SIG-M5 treated with dmso at 0.1 percent for 504 hours (cell line): ENCODE measurements around the gene NME8.
A peak's percentile ranks its signal among the peaks of the same experiment; 100 is the strongest.

Source experiments
- DNase-seq: peaks from one replicate; lab custom pipeline; 2025; ENCODE audit not compliant: unreplicated experiment; lab: John Stamatoyannopoulos, UW

The NME8 gene

GRCh38 chr7:37899712-37900247 is 51.4 kb downstream of the NME8 start:
- no peak for DNase-seq

- DNase-seq: peak; percentile 67
Measured at GRCh38 chr7:37901236-37901827, 52.9 kb downstream of the NME8 start.

DNA sequence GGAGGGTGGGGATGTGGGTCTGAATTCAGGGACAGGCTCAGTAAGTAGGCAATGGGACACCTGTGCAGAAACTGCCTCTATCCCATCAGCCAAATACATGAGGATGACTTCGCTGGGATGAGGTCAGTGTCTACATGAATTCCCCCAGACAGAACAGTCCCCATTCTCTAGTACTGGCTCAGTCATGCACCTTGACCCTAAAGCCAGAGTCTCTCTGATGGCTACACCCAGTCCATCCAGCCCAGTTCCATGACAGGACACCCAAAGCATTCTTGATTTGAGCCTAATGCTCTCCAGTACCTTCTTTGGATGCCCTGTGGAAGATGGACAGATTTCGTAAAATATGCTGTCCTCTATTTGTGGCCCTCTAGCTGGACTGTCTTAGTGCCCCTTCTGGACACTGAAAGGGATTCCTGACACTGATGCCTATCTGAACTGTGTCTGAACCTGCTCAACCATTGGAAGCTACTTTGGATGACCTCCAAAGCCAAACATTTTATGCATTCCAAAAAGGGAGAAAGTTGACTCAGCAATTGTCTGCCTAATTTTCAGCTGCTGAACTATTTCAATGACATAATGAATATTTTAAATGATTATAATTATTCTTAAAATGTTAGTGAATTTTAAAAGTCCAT is 53.6 kb downstream of the NME8 start:
- DNase-seq: no peak

DNA sequence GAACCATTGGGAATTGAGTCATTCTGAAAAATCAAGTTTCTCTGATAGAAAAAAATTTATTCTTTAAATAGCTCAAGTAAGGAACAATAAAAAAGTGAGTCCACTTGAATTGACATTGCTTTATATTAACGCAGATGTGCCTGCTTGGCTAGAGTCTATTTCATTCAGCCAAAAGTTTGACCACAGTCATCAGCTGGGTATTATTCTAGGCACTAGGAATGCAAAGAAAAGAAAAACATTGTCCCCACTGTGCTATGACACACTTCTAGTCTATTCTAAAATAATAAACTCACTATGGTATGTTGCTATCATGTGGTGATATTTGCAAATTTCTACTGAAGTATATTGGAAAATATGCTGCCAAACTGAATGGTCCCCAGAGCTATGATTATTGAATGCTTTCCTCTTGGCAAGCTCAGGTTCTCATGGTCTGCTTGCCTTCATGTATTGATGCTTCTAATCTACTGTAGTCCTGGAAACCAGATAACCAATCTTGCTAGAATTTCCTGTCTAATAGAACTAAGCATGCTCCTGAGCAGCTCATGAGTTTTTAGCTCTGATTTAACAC is 59.9 kb downstream of the NME8 start:
- DNase-seq: no peak

DNA sequence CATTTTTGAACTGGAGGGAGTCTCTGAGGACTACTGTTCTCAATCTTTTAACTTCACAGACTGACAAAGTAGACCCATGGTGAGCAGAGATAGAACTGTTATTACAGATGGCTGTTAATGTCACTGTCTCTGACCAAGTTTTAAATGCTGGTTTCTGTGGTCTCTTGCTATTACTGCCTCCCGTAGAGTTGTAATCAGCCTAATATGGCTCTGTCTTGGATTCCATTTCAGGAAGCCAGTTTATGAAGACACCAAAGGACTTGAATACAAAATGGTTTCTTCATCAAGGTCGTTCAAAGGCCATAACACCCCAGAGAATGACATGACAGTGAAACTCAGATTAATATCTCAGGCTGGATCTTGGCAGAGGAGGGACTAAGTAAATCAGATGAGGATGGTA is 64.4 kb downstream of the NME8 start:
- DNase-seq: no peak

- DNase-seq: peak; percentile 59
Measured at GRCh38 chr7:37915438-37915837, 67.0 kb downstream of the NME8 start.

GRCh38 chr7:37916017-37916672 is 67.7 kb downstream of the NME8 start:
- no peak for DNase-seq

GRCh38 chr7:37916673-37917660 is 68.6 kb downstream of the NME8 start, which contains the start of gene SFRP4:
TSS of gene SFRP4 (minus strand) at chr7:37916817. CDS start at chr7:37916537, 280 bp downstream.
- peak; percentile 56 for DNase-seq

DNA sequence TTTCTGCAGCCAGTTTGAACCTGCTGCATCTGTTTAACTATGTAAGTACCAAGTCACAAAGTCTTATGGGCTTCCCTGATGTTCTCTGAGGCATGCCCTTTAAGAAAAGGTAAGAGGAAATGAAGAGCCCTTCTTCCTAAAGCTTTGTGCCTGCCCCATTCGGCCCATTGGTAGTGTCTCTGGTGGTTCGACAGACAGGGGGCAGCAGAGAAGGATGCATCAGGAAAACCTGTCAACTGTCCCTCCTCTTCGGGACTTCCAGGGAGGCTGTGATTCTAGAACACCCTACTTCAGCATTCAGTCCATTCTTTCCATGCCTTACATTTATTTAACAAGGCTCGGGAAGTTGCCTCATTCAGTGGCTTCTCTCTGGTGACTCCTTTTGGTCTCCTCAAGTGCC is 70.1 kb downstream of the NME8 start:
- DNase-seq: no peak

DNA sequence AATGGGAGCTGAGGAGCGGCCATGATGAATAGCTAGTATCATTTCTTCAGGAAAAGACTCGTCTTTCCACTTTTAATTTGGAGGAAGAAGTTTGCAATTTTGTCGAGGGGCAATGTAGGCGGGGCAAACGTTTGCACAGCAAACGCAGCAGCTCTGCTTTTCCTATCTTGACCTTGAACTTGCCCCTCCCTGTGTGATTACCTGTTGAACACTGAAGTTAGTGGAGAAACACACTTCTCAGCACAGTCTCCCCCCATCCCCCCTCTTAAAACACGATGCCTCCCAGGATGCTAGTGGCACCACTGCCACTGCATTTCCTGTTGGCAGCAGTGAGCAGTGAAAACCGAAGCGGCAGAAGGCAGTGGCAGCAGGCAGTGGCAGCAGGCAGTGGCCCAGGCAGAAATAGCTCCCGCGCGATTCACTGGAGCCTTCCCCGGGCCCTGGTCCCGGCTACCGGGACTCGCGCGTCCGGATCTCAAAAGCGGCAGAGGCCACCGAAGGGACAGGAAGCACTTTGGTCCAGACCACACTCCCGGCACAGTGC is 72.0 kb downstream of the NME8 start, which contains the start of gene EPDR1:
Gene EPDR1 (plus strand): TSS at position 336 of the 544 bp plus-strand sequence. CDS start 300 bp downstream, outside the sequence.
- peak; percentile 74 for DNase-seq

DNA sequence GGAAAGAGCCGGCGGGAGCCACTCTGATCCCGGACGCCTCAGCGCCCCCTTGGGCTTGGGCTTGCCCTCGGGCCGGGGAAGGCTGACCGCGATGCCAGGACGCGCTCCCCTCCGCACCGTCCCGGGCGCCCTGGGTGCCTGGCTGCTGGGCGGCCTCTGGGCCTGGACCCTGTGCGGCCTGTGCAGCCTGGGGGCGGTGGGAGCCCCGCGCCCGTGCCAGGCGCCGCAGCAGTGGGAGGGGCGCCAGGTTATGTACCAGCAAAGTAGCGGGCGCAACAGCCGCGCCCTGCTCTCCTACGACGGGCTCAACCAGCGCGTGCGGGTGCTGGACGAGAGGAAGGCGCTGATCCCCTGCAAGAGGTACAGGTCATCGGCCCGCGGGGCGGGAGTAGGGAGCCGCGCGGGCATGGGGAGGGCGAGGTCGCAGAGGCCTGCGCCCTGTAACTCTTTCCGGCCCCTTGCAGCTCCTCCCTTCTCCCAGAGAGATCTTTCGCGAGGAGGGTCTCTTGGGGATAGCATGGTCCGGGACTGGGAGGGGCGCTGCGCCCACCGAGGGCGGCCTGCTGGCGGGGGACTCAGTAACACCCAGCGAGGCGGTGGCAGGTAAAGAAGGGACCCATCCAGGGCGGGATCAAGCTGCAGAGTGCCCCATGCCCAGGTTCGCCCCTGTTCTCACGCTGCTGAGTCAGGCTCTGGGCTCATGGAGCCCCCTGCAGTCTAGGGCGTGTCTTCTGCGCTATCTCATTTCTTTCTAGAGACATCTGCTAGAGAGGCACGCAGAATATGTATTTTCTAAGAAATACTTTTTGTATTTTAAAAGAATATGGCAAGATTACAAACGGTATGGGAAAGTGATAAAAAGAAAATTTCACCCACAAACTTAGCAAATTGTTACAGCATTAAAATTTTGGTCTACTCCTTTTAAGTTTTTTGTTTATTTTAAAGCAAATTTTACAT is 72.7 kb downstream of the NME8 start:
- DNase-seq: peak; percentile 53

GRCh38 chr7:37921876-37922275 is 73.5 kb downstream of the NME8 start:
- DNase-seq: no peak

DNA sequence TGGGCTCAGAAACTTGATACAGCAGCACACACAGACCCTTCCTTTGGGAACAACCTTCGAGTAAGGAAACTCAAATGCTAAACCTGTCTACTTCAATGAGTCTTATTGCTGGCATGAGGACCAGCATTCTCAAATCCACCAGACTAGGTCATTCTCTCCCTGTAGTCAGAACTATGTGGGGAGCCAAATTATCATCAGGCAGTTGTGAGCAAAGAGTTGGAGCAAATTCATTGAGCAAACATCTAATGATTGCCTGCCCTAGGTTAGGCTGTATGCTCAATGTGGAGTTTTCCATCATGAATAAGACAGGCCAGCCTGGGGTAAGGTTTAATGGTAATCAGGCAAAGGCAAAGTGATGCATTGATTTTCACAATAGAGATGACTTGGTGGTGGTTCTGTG is 75.6 kb downstream of the NME8 start:
- DNase-seq: no peak

GRCh38 chr7:37924491-37925041 is 76.2 kb downstream of the NME8 start:
- no peak for DNase-seq

DNA sequence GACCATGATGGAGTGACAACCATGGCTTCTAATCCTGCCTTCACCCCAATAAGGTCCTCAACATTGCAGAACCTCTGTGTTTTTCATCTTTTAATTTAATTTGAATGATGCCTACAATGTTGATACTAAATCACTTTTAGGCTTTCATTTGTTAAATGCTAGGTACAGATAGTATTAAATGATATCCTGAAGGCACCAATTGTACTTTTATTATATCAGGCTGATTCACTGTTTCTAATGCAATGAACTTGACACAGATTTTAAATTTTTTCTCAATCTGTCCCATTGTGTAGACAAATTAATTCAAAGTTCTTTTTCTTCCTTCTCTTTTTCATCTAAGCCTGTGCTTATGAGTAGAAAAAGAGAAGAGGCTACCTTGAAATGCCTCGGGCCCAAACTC is 77.2 kb downstream of the NME8 start:
- no peak for DNase-seq

DNA sequence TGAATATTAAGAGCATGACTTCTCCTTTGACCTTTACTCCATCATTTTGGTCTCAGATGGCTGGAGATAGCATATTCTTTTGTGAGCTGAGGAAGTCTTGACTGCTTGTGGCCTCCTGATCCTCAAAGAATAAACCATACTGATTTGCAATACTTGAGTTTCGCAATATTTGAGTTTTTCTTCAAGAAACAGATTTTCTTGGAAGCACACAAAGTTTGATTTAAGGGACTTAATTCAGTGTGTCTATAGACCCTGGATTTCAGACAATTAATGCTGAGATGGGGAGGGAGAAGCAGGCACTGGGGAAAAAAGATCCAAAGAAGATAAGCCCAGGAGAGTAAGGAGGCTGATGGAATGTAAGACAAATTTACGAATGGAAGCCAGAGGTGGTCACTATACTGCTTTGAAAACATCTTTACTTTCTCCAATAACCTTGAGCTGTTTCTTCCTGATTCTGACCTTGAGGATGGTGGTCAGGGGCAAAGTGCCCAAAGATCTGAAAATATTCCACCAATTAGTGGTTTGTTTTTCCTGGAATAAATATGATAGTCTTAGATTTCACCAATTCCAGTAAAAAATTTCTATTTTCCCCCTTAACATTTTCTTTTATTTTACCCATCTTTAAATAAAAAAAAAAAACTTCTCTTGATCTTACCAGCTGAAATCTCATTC is 79.5 kb downstream of the NME8 start:
- peak; percentile 4 for DNase-seq

- no peak for DNase-seq
Measured at GRCh38 chr7:37928878-37929277, 80.5 kb downstream of the NME8 start.

- no peak for DNase-seq
Measured at GRCh38 chr7:37930226-37930948, 82.0 kb downstream of the NME8 start.
